ENCODE data around the gene EPHA1. TPM values are rescaled to one million over a fixed set of nuclear protein-coding genes. Genes with fewer than 3 reads are reported as not detected.
"Not testable (repeated sequence)": the region's sequence is repeated elsewhere in the genome, so short reads cannot be mapped to it uniquely, and the experiment has no call there.

Gene EPHA1
- total and polyA plus RNA-seq, 2 of the 4 experiments (the other 2 are of a cell fraction): 0.10 TPM; not detected in 1

DNA sequence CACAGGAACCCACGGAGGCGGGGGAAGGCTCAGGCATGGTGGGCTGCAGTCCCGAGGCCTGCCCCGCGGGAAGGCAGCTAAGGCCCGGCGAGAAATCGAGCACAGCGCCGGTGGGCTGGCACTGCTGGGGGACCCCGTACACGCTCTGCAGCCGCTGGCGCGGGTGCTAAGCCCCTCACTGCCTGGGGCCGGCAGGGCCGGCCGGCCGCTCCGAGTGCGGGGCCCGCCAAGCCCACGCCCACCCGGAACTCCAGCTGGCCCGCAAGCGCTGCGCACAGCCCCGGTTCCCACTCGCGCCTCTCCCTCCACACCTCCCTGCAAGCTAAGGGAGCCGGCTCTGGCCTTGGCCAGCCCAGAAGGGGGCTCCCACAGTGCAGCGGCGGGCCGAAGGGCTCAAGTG is 15.8 kb upstream of the EPHA1 start:
- H3K4me3 ChIP-seq (ENCODE audit: insufficient read depth, low read depth, low read length); H3K4ac ChIP-seq (ENCODE audit: low read depth, low read length); H3K14ac ChIP-seq (replicated peaks; ENCODE audit: low read depth, low read length); H2BK5ac ChIP-seq (ENCODE audit: low read depth, low read length, poor library complexity, severe bottlenecking); H3K4me2 ChIP-seq (ENCODE audit: low read depth, low read length); H2BK20ac ChIP-seq (ENCODE audit: low read depth, low read length); ATAC-seq (ENCODE audit: low read depth); H3K18ac ChIP-seq (ENCODE audit: low read depth, low read length); H4K20me1 ChIP-seq (ENCODE audit: insufficient read depth, low read length); H3K9ac ChIP-seq (ENCODE audit: low read depth, low read length); H2BK15ac ChIP-seq (ENCODE audit: low read depth, low read length); H3K9me3 ChIP-seq (ENCODE audit: control insufficient read depth, insufficient read depth, low read length); intact Hi-C loops (cut with micrococcal nuclease); H3K36me3 ChIP-seq (ENCODE audit: control insufficient read depth, insufficient read depth, low read length); H4K91ac ChIP-seq (ENCODE audit: insufficient read depth, low read depth, low read length); H3K9me1 ChIP-seq (ENCODE audit: insufficient read depth, low read length); CTCF ChIA-PET; H3K56ac ChIP-seq (ENCODE audit: extremely low read depth, insufficient read depth, low read length); DNase-seq; H2AK5ac ChIP-seq (ENCODE audit: low read depth, low read length); H3K27me3 ChIP-seq (ENCODE audit: control insufficient read depth, insufficient read depth, low read length); H4K5ac ChIP-seq (ENCODE audit: low read depth, low read length); H2BK120ac ChIP-seq (ENCODE audit: low read depth, low read length); H2AFZ ChIP-seq (replicated peaks; ENCODE audit: low read length, poor library complexity); H3K79me1 ChIP-seq (ENCODE audit: low read depth in 1 of 2, low read length in 2 of 2); H2AK9ac ChIP-seq (replicated peaks; ENCODE audit: low read depth, low read length, poor library complexity); in situ Hi-C loops (cut with MboI; ENCODE audit: low sequenced_read_pairs); dilution Hi-C loops (cut with HindIII; ENCODE audit: low sequenced_read_pairs, unreplicated experiment); H3K23ac ChIP-seq (ENCODE audit: low read depth, low read length); H3K4me1 ChIP-seq (ENCODE audit: control insufficient read depth, insufficient read depth, low read length); H3K27ac ChIP-seq (ENCODE audit: insufficient read depth, low read length); H4K8ac ChIP-seq (ENCODE audit: low read depth in 2 of 2, low read length in 2 of 2); BruUV-seq (replicated peaks); POLR2A ChIA-PET (ENCODE audit: unreplicated experiment): not testable (repeated sequence)
- WGBS, 2 experiments (ENCODE audit: extremely low coverage in 2 of 2, insufficient read length in 1 of 2): no CpG with 5 or more reads among the region's 34 CpGs

All from IMR-90 (cell line).